Fibroblast of the aortic adventitia (primary cell): Measurements from ENCODE around the gene IL1RAPL2. TPM values are rescaled to one million over a fixed set of nuclear protein-coding genes. Genes with fewer than 3 reads are reported as not detected.

Experiments
- DNase-seq: peaks from one replicate; pipeline ENCODE4 v3.0.0-alpha.2; 2010; ENCODE audit warnings: low read depth
- H3K4me3 ChIP-seq: 2 replicates; pipeline ENCODE4 v1.5.1; 2011; ENCODE audit warnings: low read depth, mild to moderate bottlenecking, control low read depth, low read length, moderate library complexity
- total RNA-seq: library from RNA; depleted of rRNA; stranded (reverse); fragments of >200 nt; gene quantifications from 2 replicates; pipeline ENCODE4 v1.2.3, GENCODE V29; 2012; ENCODE audit warnings: low replicate concordance
- TF ChIP-seq, protein P1 (sequence below): IDR thresholded peaks from 2 replicates; pipeline ENCODE4 v1.5.1; 2011; ENCODE audit warnings: mild to moderate bottlenecking, low read length, control low read depth, inconsistent platforms; ENCODE audit not compliant: insufficient read depth

The IL1RAPL2 gene
- total RNA-seq, 1 donor, result 0.27 TPM

DNA sequence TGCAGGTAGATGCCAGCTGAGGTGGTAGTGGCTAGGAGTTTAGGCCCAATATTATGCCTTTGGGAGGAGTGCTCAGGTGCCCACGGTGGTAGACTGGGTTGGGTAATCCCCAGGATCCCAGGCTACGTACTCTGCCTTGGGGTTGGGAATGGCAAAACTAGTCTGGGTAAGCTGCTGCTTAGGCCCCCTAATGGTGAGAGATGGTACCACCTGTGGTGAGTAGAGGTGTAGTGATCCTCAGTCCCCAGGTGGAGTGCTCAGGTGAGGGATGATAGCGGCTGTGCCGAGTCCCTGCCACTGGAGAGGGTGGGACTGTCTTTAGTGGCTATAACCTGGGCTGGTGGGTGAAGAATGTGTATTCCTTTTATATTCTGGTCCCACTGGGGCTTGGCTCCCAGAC lies 75.2 kb downstream of the IL1RAPL2 start:
- TF ChIP-seq, protein P1, sequence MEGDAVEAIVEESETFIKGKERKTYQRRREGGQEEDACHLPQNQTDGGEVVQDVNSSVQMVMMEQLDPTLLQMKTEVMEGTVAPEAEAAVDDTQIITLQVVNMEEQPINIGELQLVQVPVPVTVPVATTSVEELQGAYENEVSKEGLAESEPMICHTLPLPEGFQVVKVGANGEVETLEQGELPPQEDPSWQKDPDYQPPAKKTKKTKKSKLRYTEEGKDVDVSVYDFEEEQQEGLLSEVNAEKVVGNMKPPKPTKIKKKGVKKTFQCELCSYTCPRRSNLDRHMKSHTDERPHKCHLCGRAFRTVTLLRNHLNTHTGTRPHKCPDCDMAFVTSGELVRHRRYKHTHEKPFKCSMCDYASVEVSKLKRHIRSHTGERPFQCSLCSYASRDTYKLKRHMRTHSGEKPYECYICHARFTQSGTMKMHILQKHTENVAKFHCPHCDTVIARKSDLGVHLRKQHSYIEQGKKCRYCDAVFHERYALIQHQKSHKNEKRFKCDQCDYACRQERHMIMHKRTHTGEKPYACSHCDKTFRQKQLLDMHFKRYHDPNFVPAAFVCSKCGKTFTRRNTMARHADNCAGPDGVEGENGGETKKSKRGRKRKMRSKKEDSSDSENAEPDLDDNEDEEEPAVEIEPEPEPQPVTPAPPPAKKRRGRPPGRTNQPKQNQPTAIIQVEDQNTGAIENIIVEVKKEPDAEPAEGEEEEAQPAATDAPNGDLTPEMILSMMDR, result no peak
- no peak for DNase-seq
- no peak overlapping the region for H3K4me3 ChIP-seq

DNA sequence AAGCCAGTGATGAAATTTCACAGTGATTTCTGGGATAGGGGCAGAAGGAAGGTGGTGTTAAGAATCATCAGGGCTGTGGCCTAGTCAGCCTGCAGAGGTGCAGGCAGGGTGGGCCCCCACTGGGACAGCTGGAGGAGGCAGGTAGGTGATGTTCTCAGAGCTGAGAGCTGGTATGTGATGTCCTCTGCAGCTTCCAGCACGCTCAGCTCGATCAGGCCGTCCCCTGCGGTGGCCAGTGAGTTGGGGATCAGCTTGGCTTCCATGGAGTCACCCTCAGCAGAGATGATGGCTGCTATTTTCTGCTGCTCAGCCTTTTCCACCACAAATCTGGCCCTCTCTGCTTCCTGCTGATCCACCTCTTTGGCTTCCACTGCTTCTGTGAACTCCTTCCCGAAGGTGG lies 81.1 kb downstream of the IL1RAPL2 start:
- TF ChIP-seq, protein P1, result no peak
- DNase-seq, result no peak
- H3K4me3 ChIP-seq, result no peak overlapping the region

DNA sequence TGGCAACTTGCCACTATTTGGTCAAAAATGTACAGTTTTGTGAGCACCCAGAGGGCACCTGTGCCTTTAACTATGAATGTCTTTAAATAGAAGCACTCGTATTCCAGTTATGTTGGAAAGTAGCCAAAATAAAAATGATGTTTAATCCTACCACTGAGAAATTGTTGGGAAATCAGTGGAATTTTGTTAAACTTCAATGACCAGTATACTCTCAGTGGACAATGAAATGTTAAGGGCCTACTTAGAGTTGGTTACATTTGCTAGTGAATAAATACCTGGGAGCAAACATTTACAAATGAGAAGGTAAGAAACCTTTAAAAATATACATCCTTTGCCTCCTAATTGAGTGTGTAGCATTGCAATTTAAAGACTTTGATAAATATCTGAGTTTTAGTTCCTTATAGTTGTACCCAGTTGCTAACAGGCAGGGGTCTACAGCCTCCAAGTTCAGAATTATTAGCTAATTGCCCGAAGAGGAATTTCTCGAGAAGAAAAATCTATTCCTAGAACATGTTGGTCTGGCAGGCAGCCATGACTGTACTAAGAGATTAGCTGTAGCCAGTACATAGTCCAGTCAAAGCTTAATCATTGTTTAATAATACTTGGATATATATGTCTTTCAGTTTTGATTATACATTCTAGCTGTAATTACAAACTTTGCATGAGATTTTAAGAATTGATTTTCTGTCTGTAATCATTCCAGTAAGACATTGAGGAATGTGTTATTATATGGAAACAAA lies 93.2 kb downstream of the IL1RAPL2 start:
- DNase-seq, result no peak
- TF ChIP-seq, protein P1, result no peak
- H3K4me3 ChIP-seq, result no peak overlapping the region

DNA sequence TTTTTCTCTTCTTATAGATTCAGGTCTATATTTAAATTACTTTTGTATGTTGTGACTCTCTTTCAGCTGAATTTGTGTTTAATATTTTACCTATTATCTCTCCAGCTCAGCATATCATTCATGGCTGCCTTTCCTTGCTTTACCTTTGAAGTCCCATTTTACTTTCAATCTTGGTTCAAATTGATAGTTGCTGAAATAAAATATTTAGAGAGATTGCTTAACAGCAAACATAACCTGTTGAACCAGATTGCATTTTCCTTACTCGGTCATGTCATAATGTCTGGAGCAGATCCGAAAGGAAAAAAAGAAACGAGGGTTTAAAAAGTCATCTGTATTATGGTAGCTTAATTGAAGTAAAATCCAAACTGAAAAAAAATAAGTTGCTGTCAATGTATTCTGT lies 94.1 kb downstream of the IL1RAPL2 start:
- no peak for DNase-seq
- no peak overlapping the region for H3K4me3 ChIP-seq
- TF ChIP-seq, protein P1, result no peak

DNA sequence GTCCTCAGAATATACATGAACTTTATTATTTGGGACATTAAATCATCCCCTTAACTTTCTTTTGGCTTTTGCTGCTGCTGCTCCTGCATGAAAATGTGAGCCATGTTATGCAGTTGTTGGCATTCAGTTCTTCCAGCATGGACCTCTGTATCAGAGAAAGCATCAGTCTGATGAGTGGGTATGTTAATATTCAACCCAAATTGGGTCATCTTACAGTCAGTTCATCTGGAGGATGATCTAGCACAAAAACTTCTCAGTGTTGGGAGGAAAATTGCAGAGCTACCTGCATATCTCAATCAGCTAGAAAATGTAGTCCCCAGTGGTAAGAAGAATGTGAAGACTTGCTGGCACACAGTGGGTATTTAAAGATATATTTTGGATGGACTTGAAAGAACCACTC lies 96.7 kb downstream of the IL1RAPL2 start:
- H3K4me3 ChIP-seq, result no peak overlapping the region
- TF ChIP-seq, protein P1, result no peak
- no peak for DNase-seq

DNA sequence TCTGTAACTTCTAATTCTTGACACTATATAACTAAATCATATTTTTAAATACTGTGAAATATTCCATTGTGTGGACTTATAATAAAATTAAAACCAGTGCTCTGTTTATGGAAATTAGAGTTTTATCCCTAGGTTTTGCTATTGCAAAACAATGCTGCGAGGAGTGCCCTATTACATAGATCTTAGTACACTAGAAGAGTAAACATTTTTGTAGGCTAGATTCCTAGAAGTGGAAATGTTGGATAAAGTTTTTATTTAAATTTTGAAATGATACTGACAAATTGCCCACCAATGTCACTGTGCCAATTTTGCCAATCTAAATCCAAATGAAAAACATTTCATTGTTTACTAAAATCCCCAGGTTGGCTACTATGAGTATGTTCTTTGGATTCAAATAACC lies 99.7 kb downstream of the IL1RAPL2 start:
- no peak for DNase-seq
- TF ChIP-seq, protein P1, result no peak

DNA sequence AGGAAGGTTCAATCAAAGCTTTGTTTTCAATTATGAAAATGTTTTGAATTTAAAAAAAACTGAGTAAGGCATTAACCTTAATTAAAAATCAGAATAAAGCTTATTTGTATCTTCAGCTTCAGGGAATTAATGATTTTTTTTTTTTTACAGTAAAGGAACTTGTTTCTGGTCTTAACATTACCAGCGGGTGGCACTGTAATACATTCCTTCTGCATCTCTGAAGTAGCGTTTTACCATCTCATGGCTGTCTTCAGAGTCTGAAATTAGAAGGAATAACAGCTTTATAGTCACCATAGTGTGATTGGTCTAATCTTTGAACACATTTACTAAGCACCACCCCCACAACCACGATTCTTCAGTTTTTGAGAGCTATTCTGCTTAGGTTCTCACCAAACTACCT lies 102.6 kb downstream of the IL1RAPL2 start:
- no peak for DNase-seq
- TF ChIP-seq, protein P1, result no peak
- no peak overlapping the region for H3K4me3 ChIP-seq

More for the DNA sequence above, 99.7 kb downstream of the IL1RAPL2 start:
- H3K4me3 ChIP-seq, result no peak overlapping the region
